Measurements from ENCODE around the gene SLC16A11.

- TF ChIP-seq CTCF (conservative IDR thresholded peaks at IDR 0.05 in 1 of 2, IDR thresholded peaks at IDR 0.05 in 1 of 2; ENCODE audit: low read depth in 1 of 2, low read length in 2 of 2) (no peak), EZH2 (IDR thresholded peaks at IDR 0.05; ENCODE audit: low read length, missing control alignments) (no peak)
These were observed 17.3 kb downstream of the SLC16A11 start for GRCh38 chr17:7026471-7027115.

Measured in fibroblast of lung (primary cell).